T-helper 2 cell treated with Interferon-gamma antibody and Interleukin-4, amounts not matched to agents 5 μg/mL and 100 μg/mL, for 36 hours (primary cell): ENCODE measurements around the gene C16orf74.

Experiments
- DNase-seq: peaks from one replicate; pipeline ENCODE4 v3.0.0; 2021; ENCODE audit warnings: low spot score
- H3K27ac Mint-ChIP-seq: one replicate; pipeline ENCODE4 v1.8.0; 2021; ENCODE audit warnings: mild to moderate bottlenecking, mixed read lengths
- H3K27me3 Mint-ChIP-seq: one replicate; pipeline ENCODE4 v1.8.0; 2021; ENCODE audit warnings: low read depth, mixed read lengths
- H3K36me3 Mint-ChIP-seq: one replicate; pipeline ENCODE4 v1.8.0; 2021; ENCODE audit warnings: low read depth, mixed read lengths
- H3K4me1 Mint-ChIP-seq: one replicate; pipeline ENCODE4 v1.8.0; 2021; ENCODE audit warnings: low read depth, mixed read lengths
- H3K4me3 Mint-ChIP-seq: one replicate; pipeline ENCODE4 v1.8.0; 2022; ENCODE audit warnings: mild to moderate bottlenecking, moderate library complexity, mixed read lengths
- H3K9me3 Mint-ChIP-seq: one replicate; pipeline ENCODE4 v1.8.0; 2021; ENCODE audit warnings: mixed read lengths

C16orf74 gene

DNA sequence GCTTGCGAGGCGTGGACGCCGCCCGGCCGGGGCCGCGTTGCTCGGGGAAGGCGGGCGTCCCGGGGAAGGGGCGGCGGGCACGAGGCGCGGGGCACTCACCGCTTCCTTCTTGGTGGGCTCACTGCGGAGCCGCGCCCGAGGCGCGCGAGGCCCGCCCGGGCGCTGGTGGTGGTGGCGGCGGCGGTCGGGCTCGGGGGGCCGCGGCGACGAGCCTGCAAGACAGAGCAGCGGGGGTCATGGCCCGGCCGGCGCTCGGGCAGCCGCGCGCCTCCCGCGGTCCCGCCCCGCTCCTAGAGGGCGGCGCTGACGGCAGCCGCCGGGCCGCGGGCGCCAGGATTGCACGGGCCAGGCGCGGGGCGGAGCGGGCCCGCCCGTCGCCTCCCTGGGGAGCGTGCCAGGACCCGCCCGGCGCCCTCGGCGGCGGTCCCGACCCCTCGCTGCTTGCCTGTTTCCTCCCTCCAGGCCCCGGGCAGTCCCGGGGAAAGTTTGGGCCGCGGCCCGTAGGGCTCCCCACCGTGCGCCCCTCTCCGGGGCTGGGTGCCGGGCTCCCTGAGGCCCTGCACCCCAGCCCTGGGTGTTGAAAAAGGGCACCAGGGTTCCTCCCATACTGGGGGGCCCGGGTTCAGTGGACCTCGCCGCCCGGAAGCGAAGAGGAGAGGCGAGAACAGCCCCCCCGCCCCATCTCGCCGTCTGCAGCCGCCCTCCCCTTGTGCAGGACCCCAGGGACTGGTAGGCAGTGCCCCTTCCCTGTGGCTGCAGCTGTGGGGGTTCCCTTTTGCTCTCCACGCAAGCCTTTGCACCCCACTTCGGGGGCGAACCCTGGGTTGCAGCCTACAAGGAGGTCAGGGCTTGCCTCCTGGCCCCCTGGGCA, at the start of gene C16orf74:
Gene C16orf74, minus strand, starts transcription at position 270 of the 871 bp plus-strand sequence. CDS start 15,879 bp downstream, outside the sequence.
- H3K27ac Mint-ChIP-seq = no peak within 1 kb of the TSS
- peak within 1 kb of the TSS; percentile 74 for H3K4me3 Mint-ChIP-seq
- no peaks in the 10 kb centered on the region for H3K36me3 Mint-ChIP-seq
- no peak for DNase-seq
- peaks cover 3% of the 10 kb centered on the region for H3K4me1 Mint-ChIP-seq
- H3K9me3 Mint-ChIP-seq = no peaks in the 10 kb centered on the region
- peaks cover 26% of the 10 kb centered on the region for H3K27me3 Mint-ChIP-seq

DNA sequence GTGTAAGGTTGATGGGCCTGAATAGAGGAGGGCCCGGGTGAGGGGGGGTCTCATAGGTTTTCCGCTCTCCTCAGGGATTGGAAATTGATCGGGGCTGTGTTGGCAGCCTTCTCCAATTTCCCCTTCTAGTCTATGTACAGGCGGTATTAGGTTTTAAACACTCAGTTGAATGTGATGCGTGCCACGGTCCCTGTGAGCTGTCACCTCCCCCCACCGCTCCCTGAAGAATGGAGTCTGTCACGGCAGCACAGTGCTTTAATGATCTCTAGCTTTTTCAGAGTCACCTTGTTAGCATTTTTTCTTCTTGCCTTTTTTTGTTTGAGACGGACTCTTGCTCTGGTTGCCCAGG, 49.4 kb upstream of the C16orf74 start:
- Mint-ChIP-seq H3K36me3 (peaks cover 47% of the 10 kb centered on the region), H3K27me3 (no peaks in the 10 kb centered on the region), H3K4me1 (peaks cover 39% of the 10 kb centered on the region), H3K27ac (peak overlapping the region; percentile 89), H3K9me3 (no peaks in the 10 kb centered on the region), H3K4me3 (peak overlapping the region; percentile 88)
- peak; percentile 6 for DNase-seq

DNA sequence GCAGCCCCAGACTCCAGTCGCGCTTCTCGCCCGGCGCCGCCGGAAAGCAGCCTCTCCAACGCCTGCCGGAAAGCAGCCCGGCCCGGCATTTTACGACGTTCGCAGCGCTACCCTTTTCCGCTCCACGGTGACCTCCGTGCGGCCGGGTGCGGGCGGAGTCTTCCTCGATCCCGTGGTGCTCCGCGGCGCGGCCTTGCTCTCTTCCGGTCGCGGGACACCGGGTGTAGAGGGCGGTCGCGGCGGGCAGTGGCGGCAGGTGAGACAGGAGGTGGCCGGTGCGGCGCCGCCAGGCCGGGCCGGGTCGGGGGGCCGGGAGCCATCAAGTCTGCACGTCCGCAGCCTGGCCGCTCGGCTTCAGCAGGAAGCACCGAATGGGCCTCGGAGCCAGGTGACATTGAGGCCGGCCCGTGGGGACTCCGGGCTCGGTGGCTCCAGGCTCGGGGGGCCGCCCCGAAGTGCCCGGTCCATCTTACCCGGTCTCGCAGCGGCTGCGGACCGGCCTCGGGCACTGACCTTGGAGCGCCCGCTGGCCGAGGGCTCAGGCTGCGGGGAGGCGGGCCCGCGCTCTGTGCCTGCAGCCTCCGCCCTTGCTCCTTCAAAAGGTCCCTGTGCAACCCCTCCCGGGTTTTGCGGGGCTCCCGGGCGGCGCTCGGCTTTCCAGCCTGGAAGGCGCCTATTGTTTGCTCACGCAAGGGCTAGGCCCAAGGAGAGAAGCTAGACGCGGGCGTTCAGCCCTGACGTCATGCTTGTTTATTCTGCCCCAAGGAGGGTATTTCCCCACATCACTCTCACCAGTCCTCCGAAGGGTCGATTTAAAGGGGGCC, 48.8 kb upstream of the C16orf74 start, which contains the start of the genes COX4I1 and EMC8:
Gene COX4I1, plus strand, starts transcription at position 199 of the 824 bp plus-strand sequence. CDS start 1,511 bp downstream, outside the sequence.
Gene EMC8, minus strand, starts transcription at position 48 of the 824 bp plus-strand sequence. CDS start 249 bp downstream, outside the sequence.
- Mint-ChIP-seq H3K27ac (peak within 1 kb of the TSS; percentile 93), H3K36me3 (peaks cover 46% of the 10 kb centered on the region), H3K4me1 (peaks cover 39% of the 10 kb centered on the region), H3K9me3 (no peaks in the 10 kb centered on the region), H3K27me3 (no peaks in the 10 kb centered on the region), H3K4me3 (peak within 1 kb of the TSS; percentile 90)
- DNase-seq = peak; percentile 95

DNA sequence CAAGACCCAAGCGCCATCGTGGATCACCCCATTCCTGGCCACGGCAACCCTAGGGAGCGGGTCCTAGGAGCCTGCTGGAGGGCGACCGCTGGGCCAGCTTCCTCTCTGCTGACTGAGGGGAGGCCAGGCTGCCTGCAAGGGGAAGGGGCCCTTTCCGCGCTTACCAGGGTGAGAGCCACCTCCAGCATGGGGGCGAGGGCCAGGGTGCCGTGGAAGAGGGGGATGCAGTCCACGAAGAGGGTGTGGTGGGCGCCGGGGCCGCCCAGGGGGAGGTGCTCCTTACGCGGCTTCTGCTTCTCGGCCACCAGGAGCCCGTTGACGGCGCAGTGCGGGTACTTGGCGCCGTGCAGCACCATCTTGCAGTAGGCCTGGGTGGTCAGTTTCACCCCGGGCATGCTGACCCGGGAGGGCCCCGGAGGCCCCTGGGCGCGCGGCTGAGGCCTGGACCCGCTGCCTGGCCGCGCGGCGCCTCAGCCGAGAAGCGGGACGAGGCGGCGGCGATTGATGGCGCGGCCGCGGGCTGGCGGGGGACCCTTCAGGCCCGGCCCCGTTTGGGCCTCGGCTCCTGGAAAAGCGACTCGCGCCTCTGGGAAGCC, 48.1 kb upstream of the C16orf74 start:
- no peaks in the 10 kb centered on the region for H3K27me3 Mint-ChIP-seq
- no peaks in the 10 kb centered on the region for H3K9me3 Mint-ChIP-seq
- peaks cover 44% of the 10 kb centered on the region for H3K36me3 Mint-ChIP-seq
- H3K4me3 Mint-ChIP-seq = peak overlapping the region; percentile 90
- peaks cover 39% of the 10 kb centered on the region for H3K4me1 Mint-ChIP-seq
- H3K27ac Mint-ChIP-seq = peak overlapping the region; percentile 81
- peak; percentile 26 for DNase-seq

DNA sequence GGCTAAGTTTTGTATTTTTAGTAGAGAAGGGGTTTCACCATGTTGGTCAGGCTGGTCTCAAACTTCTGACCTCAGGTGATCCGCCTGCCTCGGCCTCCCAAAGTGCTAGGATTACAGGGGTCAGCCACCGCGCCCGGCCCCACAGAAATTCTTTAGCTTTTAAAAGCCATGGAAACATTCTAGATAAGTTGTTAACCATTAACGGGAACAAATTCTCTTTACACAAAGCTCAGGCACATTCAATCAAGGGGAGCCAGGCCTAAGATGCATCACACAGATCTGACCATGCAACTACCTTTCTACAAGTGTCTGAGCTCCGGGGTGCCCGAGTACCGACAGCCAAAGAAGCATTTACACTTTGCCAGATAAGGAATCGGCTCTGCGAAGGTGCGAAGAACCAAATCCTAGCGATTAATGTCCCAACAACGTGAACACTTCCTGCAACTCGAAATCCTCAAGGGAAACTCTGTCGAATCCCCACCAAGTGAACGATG, 47.4 kb upstream of the C16orf74 start:
- peaks cover 38% of the 10 kb centered on the region for H3K4me1 Mint-ChIP-seq
- peaks cover 40% of the 10 kb centered on the region for H3K36me3 Mint-ChIP-seq
- peak overlapping the region; percentile 90 for H3K4me3 Mint-ChIP-seq
- no peaks in the 10 kb centered on the region for H3K27me3 Mint-ChIP-seq
- H3K9me3 Mint-ChIP-seq = no peaks in the 10 kb centered on the region
- H3K27ac Mint-ChIP-seq = peak overlapping the region; percentile 27
- DNase-seq = no peak

DNA sequence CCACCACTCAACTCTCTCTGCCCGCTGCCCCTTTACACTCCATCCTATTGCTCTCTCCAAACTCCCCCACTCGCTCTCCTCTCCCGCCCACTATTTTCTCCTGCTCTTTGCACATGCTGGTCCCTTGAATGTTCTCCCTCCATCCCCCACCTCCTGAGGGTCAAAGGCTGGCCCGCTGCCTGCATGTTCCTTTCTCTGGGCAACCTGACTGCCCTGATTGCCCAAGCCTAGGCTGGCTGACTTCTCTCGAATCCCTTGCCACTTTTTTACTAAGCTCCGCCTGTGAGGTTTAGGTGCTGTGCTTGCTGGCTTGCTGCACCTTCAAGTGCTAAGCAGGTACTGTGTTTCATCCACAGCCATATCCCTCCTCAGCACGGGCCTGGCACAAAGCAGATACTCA, 45.7 kb upstream of the C16orf74 start:
- peaks cover 30% of the 10 kb centered on the region for H3K4me1 Mint-ChIP-seq
- H3K27ac Mint-ChIP-seq = no peak overlapping the region
- DNase-seq = no peak
- H3K36me3 Mint-ChIP-seq = peaks cover 38% of the 10 kb centered on the region
- no peaks in the 10 kb centered on the region for H3K9me3 Mint-ChIP-seq
- no peak overlapping the region for H3K4me3 Mint-ChIP-seq
- no peaks in the 10 kb centered on the region for H3K27me3 Mint-ChIP-seq

DNA sequence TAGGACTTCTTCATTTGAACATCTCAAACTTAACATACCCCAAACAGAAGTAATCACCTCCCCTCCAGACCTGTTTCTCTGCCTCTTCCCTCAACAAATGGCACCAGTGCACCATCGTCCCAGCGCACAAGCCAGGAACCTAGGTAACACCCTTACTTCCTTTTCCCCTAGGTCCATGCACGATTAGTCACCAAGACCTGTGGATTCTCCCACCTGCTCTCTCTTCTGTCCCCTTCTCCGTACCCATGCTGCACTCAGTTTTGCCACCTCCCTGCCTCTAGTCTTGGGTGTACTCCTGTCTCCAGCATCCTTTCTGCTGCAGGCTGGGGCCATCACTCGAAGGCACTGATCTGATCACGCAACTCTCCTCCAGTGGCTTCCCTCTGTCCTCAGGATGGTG, 45.3 kb upstream of the C16orf74 start:
- no peak overlapping the region for H3K4me3 Mint-ChIP-seq
- H3K27ac Mint-ChIP-seq = no peak overlapping the region
- H3K9me3 Mint-ChIP-seq = no peaks in the 10 kb centered on the region
- H3K4me1 Mint-ChIP-seq = peaks cover 27% of the 10 kb centered on the region
- peaks cover 37% of the 10 kb centered on the region for H3K36me3 Mint-ChIP-seq
- H3K27me3 Mint-ChIP-seq = no peaks in the 10 kb centered on the region
- no peak for DNase-seq

DNA sequence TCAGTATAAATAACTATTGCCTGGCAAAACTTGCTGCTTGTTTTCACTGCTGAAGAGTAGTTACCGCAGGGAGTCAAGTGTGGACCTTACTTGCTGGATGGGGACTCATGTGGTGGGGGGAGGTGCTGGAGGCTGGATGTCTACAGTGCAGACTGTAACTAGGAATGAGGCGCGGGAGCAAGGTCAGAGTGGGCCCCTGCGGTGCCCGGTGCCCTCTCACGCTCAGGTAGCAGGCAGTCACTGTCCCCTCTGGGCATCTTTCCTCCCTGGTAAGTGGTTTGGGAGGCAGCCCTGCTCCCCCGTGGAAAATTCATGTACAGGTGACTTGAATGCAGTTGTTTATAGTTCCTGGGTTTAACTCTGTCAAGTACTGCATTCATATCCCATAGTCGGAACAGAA, 43.8 kb upstream of the C16orf74 start:
- H3K9me3 Mint-ChIP-seq = no peaks in the 10 kb centered on the region
- H3K27me3 Mint-ChIP-seq = no peaks in the 10 kb centered on the region
- no peak overlapping the region for H3K27ac Mint-ChIP-seq
- peaks cover 37% of the 10 kb centered on the region for H3K36me3 Mint-ChIP-seq
- peaks cover 23% of the 10 kb centered on the region for H3K4me1 Mint-ChIP-seq
- no peak for DNase-seq
- no peak overlapping the region for H3K4me3 Mint-ChIP-seq

DNA sequence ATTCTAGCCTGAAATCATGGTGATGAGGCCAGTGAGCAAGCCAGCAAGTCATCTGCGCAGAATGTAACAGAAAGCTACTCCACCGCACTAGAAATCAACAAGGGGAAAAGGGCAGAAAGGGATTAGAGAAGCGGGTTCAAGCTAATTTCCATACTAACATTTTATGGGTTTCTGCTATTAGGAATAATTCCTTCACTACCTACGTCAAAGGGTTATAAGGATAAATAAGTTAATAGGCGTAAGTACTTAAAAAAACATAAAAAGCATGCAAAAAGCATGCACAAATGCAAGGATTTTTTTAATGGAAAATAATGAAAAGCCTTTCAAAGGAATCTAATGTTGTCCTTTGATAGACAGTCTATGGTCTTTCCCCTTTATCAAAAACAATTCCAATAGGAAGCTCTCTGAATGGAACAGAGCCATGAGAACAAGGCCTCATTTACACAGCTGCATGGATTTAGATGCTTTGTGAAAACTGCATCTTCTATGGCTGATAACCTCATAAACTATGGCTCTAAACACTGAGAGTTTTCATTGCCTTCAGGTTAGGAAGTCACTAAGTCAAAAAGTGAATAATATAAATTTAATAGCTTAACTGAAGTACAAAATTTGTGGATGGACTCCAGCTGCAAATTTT, 42.9 kb upstream of the C16orf74 start:
- no peak overlapping the region for H3K27ac Mint-ChIP-seq
- no peaks in the 10 kb centered on the region for H3K27me3 Mint-ChIP-seq
- H3K4me3 Mint-ChIP-seq = no peak overlapping the region
- H3K4me1 Mint-ChIP-seq = peaks cover 24% of the 10 kb centered on the region
- no peaks in the 10 kb centered on the region for H3K9me3 Mint-ChIP-seq
- DNase-seq = no peak
- peaks cover 40% of the 10 kb centered on the region for H3K36me3 Mint-ChIP-seq

DNA sequence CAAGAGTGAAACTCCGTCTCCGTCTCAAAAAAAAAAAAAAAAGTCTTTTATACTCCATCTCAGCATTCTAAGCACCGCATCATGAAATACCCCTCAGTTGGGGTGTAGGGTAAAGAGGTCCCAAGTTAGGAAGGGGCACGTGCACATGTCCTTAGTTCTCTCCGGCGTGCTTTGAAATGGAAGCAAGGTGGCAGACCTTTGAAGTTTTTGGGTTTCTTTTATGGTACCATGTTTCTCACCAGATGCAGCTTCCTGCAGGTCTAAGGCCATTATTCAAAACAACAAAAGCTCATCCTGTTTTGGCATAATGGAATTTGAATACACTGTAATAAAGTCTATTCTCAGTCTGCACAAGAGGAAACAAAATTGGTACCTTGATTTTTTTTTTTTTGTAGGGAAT, 38.9 kb upstream of the C16orf74 start:
- H3K27me3 Mint-ChIP-seq = no peaks in the 10 kb centered on the region
- no peak overlapping the region for H3K4me3 Mint-ChIP-seq
- H3K36me3 Mint-ChIP-seq = peaks cover 37% of the 10 kb centered on the region
- DNase-seq = no peak
- H3K27ac Mint-ChIP-seq = no peak overlapping the region
- no peaks in the 10 kb centered on the region for H3K9me3 Mint-ChIP-seq
- H3K4me1 Mint-ChIP-seq = peaks cover 5% of the 10 kb centered on the region

DNA sequence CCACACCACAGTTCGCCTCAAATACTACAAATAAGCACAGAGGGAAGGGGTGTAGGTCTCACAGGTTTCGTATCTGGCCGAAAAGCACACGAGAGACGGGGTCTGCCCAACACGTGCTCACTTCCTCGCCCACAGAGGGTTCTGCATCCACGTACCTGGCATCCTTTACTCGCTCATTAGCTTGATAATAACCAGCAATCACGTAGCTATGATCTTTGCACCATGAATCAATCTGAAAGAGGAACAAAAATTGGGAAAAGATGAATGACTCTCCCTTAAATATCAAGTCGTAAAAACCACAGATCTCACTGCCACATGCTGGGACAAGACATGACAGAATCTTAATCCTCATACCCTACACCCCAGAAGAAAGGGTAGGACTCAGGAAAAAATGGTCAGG, 37.9 kb upstream of the C16orf74 start:
- peaks cover 34% of the 10 kb centered on the region for H3K36me3 Mint-ChIP-seq
- no peaks in the 10 kb centered on the region for H3K9me3 Mint-ChIP-seq
- DNase-seq = no peak
- peaks cover 5% of the 10 kb centered on the region for H3K4me1 Mint-ChIP-seq
- no peak overlapping the region for H3K4me3 Mint-ChIP-seq
- no peaks in the 10 kb centered on the region for H3K27me3 Mint-ChIP-seq
- H3K27ac Mint-ChIP-seq = no peak overlapping the region

DNA sequence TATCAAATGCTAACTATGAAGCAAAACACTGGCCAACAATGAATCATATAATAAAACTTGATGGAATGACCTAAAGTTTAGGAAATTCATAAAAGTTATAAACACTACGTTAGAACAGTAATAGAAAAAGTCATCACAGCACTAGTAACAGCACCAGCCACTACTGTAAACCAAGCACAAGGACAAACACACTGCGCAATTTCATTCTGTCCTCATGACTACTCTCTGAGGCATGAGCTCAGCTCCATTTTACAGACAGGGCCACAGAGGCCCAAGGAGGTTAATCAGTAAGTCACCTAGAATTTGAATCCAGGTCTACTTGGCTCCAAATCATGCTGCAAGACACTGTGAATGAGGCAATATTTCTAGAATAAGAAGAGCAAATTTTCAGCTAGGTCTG, 35.0 kb upstream of the C16orf74 start:
- peaks cover 5% of the 10 kb centered on the region for H3K4me1 Mint-ChIP-seq

DNA sequence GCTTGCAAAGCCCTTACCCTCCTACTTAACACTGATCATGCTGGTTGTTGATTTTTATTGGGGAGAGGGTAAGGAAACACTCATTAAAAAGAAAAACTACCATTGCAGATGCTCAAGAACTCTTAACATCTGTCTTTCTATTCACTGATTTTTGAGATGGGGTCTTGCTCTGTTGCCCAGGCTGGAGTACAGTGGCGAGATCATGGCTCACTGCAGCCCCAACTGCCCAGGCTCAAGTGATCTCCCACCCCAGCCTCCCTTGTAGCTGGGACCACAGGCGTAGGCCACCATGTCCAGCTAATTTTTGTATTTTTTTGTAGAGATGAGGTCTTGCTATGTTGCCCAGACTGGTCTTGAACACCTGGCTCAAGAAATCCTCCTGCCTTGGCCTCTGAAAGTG, 33.9 kb upstream of the C16orf74 start:
- Mint-ChIP-seq H3K27ac (no peak overlapping the region), H3K4me3 (no peak overlapping the region), H3K27me3 (no peaks in the 10 kb centered on the region), H3K4me1 (peaks cover 2% of the 10 kb centered on the region), H3K36me3 (peaks cover 22% of the 10 kb centered on the region), H3K9me3 (no peaks in the 10 kb centered on the region)
- no peak for DNase-seq

More for the DNA sequence above, 35.0 kb upstream of the C16orf74 start:
- Mint-ChIP-seq H3K27me3 (no peaks in the 10 kb centered on the region), H3K9me3 (no peaks in the 10 kb centered on the region), H3K27ac (no peak overlapping the region), H3K4me3 (no peak overlapping the region), H3K36me3 (peaks cover 17% of the 10 kb centered on the region)
- DNase-seq = no peak
